GM21723 (cell line): ENCODE data around the gene CAPZA1.
"Not testable (repeated sequence)": the region's sequence is repeated elsewhere in the genome, so short reads cannot be mapped to it uniquely, and the experiment has no call there.

ENCODE experiments used
- ATAC-seq: cut with Tn5 transposase; IDR thresholded peaks from one replicate; pipeline ENCODE4 v1.9.1; 2021; ENCODE audit warnings: mild to moderate bottlenecking, moderate library complexity; ENCODE audit not compliant: unreplicated experiment

Gene CAPZA1

GRCh38 chr1:112626887-112627286, 7.3 kb downstream of the CAPZA1 start:
- no peak for ATAC-seq

- ATAC-seq, result no peak
Observed at GRCh38 chr1:112628516-112628915, 8.9 kb downstream of the CAPZA1 start.

GRCh38 chr1:112629256-112629655, 9.6 kb downstream of the CAPZA1 start:
- ATAC-seq, result no peak

GRCh38 chr1:112633628-112634027, 14.0 kb downstream of the CAPZA1 start:
- no peak for ATAC-seq

- ATAC-seq, result no peak
Observed at GRCh38 chr1:112634367-112634766, 14.7 kb downstream of the CAPZA1 start.

GRCh38 chr1:112636056-112636455, 16.4 kb downstream of the CAPZA1 start:
- ATAC-seq, result peak; percentile 27

GRCh38 chr1:112636597-112637253, 17.1 kb downstream of the CAPZA1 start:
- no peak for ATAC-seq

GRCh38 chr1:112637254-112638109, 17.9 kb downstream of the CAPZA1 start:
- ATAC-seq, result no peak

GRCh38 chr1:112638110-112638428, 18.4 kb downstream of the CAPZA1 start:
- no peak for ATAC-seq

GRCh38 chr1:112640437-112640836, 20.8 kb downstream of the CAPZA1 start:
- ATAC-seq, result not testable (repeated sequence)

- no peak for ATAC-seq
Observed at GRCh38 chr1:112643080-112643479, 23.4 kb downstream of the CAPZA1 start.

GRCh38 chr1:112646225-112646624, 26.6 kb downstream of the CAPZA1 start:
- ATAC-seq, result no peak

GRCh38 chr1:112651205-112651604, 31.6 kb downstream of the CAPZA1 start:
- no peak for ATAC-seq

GRCh38 chr1:112665857-112666256, 46.2 kb downstream of the CAPZA1 start:
- no peak for ATAC-seq

- no peak for ATAC-seq
Observed at GRCh38 chr1:112666946-112667345, 47.3 kb downstream of the CAPZA1 start.

- ATAC-seq, result no peak
Observed at GRCh38 chr1:112672009-112672408, 52.4 kb downstream of the CAPZA1 start.

GRCh38 chr1:112672842-112673241, 53.2 kb downstream of the CAPZA1 start:
- ATAC-seq, result no peak

- peak; percentile 7 for ATAC-seq
Observed at GRCh38 chr1:112673592-112674439, 54.2 kb downstream of the CAPZA1 start.

- ATAC-seq, result peak; percentile 69
Observed at GRCh38 chr1:112674440-112674985, 54.9 kb downstream of the CAPZA1 start, which contains the start of gene MOV10. Gene MOV10, plus strand, starts transcription at chr1:112674659. Its CDS starts 254 bp downstream, at chr1:112674913.

GRCh38 chr1:112674986-112675727, 55.5 kb downstream of the CAPZA1 start:
- peak; percentile 51 for ATAC-seq
